CD4-positive, alpha-beta T cell treated with Interleukin-4 for 1 hour (primary cell): ENCODE data around the gene KCTD8.

Experiments used
- DNase-seq, 2 donors: peaks; one replicate each; pipeline ENCODE4 v3.0.0-alpha.2; 2020 to 2022

KCTD8 gene

GRCh38 chr4:44160776-44161367, 287.7 kb downstream of the KCTD8 start:
- no peak for DNase-seq

GRCh38 chr4:44159991-44160390, 288.6 kb downstream of the KCTD8 start:
- no peak for DNase-seq

- DNase-seq, result no peak
Measured at GRCh38 chr4:44157611-44158277, 290.9 kb downstream of the KCTD8 start.

GRCh38 chr4:44150091-44150576, 298.5 kb downstream of the KCTD8 start:
- DNase-seq, result no peak

GRCh38 chr4:44149282-44149681, 299.3 kb downstream of the KCTD8 start:
- no peak for DNase-seq

- DNase-seq, result no peak
Measured at GRCh38 chr4:44147571-44148075, 301.0 kb downstream of the KCTD8 start.

- DNase-seq, result no peak
Measured at GRCh38 chr4:44146516-44146915, 302.1 kb downstream of the KCTD8 start.

GRCh38 chr4:44145868-44146267, 302.7 kb downstream of the KCTD8 start:
- no peak for DNase-seq

- no peak for DNase-seq
Measured at GRCh38 chr4:44132526-44132925, 316.1 kb downstream of the KCTD8 start.
